Stimulated activated effector memory CD8-positive, alpha-beta T cell treated with anti-CD3 and anti-CD28 coated beads, Interleukin-12 subunit alpha, Interleukin-12 subunit beta, amount 100 ng/mL, for 72 hours (primary cell): ENCODE results near the gene SMC1A.
"Not testable (repeated sequence)": the region's sequence is repeated elsewhere in the genome, so short reads cannot be mapped to it uniquely, and the experiment has no call there.

Source experiments
- ATAC-seq: fragments of 150-1000 bp; cut with Tn5 transposase; 2 replicates; pipeline ENCODE4 v1.10.0; 2021
- DNase-seq, 2 donors: peaks; one replicate each; pipeline ENCODE4 v3.0.0; 2021 to 2022; ENCODE audit warnings: low spot score in 2 of 2
- H3K27ac Mint-ChIP-seq: one replicate; pipeline ENCODE4 v1.8.0; 2022; ENCODE audit warnings: mild to moderate bottlenecking, mixed read lengths
- H3K36me3 Mint-ChIP-seq: one replicate; pipeline ENCODE4 v1.8.0; 2022; ENCODE audit warnings: mild to moderate bottlenecking, mixed read lengths
- H3K4me1 Mint-ChIP-seq: one replicate; pipeline ENCODE4 v1.8.0; 2022; ENCODE audit warnings: mixed read lengths
- H3K4me3 Mint-ChIP-seq: one replicate; pipeline ENCODE4 v1.8.0; 2022; ENCODE audit warnings: mild to moderate bottlenecking, mixed read lengths
- H3K9me3 Mint-ChIP-seq: one replicate; pipeline ENCODE4 v1.8.0; 2022; ENCODE audit warnings: mixed read lengths

The SMC1A gene

GRCh38 chrX:53379008-53379710 lies 43.3 kb downstream of the SMC1A start:
- Mint-ChIP-seq H3K4me1 (no peaks in the 10 kb centered on the region), H3K27ac (no peak overlapping the region), H3K4me3 (no peak overlapping the region), H3K36me3 (peaks cover 57% of the 10 kb centered on the region), H3K9me3 (no peaks in the 10 kb centered on the region)
- DNase-seq (no peak), ATAC-seq (peak; percentile 79)

GRCh38 chrX:53377464-53377863 lies 45.0 kb downstream of the SMC1A start:
- Mint-ChIP-seq H3K9me3 (no peaks in the 10 kb centered on the region), H3K4me3 (no peak overlapping the region), H3K4me1 (no peaks in the 10 kb centered on the region), H3K27ac (no peak overlapping the region), H3K36me3 (peaks cover 44% of the 10 kb centered on the region)
- ATAC-seq, result no peak
- no peak for DNase-seq

GRCh38 chrX:53376888-53377287 lies 45.6 kb downstream of the SMC1A start:
- H3K27ac Mint-ChIP-seq, result peak overlapping the region; percentile 82
- no peaks in the 10 kb centered on the region for H3K4me1 Mint-ChIP-seq

GRCh38 chrX:53374923-53375322 lies 47.5 kb downstream of the SMC1A start:
- Mint-ChIP-seq H3K4me1 (peaks cover 6% of the 10 kb centered on the region), H3K36me3 (peaks cover 20% of the 10 kb centered on the region), H3K4me3 (no peak overlapping the region), H3K9me3 (no peaks in the 10 kb centered on the region), H3K27ac (no peak overlapping the region)
- no peak for ATAC-seq
- no peak for DNase-seq

More at GRCh38 chrX:53376888-53377287, 45.6 kb downstream of the SMC1A start:
- H3K9me3 Mint-ChIP-seq, result no peaks in the 10 kb centered on the region
- ATAC-seq (no peak), DNase-seq (no peak)
- H3K4me3 Mint-ChIP-seq, result no peak overlapping the region
- H3K36me3 Mint-ChIP-seq, result peaks cover 38% of the 10 kb centered on the region

- Mint-ChIP-seq H3K4me3 (no peak overlapping the region), H3K9me3 (no peaks in the 10 kb centered on the region), H3K4me1 (peaks cover 6% of the 10 kb centered on the region), H3K27ac (no peak overlapping the region), H3K36me3 (peaks cover 14% of the 10 kb centered on the region)
- no peak for ATAC-seq
- DNase-seq, result no peak
Observed at GRCh38 chrX:53374222-53374820, 48.1 kb downstream of the SMC1A start.

GRCh38 chrX:53373307-53373706 lies 49.1 kb downstream of the SMC1A start:
- Mint-ChIP-seq H3K9me3 (no peaks in the 10 kb centered on the region), H3K4me1 (peaks cover 6% of the 10 kb centered on the region), H3K4me3 (no peak overlapping the region), H3K27ac (no peak overlapping the region), H3K36me3 (peaks cover 4% of the 10 kb centered on the region)
- no peak for ATAC-seq
- DNase-seq, result no peak

GRCh38 chrX:53366454-53366853 lies 56.0 kb downstream of the SMC1A start:
- ATAC-seq, result peak; percentile 51
- H3K27ac Mint-ChIP-seq, H3K36me3 Mint-ChIP-seq, H3K9me3 Mint-ChIP-seq, H3K4me1 Mint-ChIP-seq, H3K4me3 Mint-ChIP-seq, DNase-seq: not testable (repeated sequence)

GRCh38 chrX:53362449-53362848 lies 60.0 kb downstream of the SMC1A start:
- H3K4me1 Mint-ChIP-seq, result no peaks in the 10 kb centered on the region
- no peak for DNase-seq
- H3K4me3 Mint-ChIP-seq, result no peak overlapping the region
- no peak overlapping the region for H3K27ac Mint-ChIP-seq
- H3K36me3 Mint-ChIP-seq, result no peaks in the 10 kb centered on the region
- no peaks in the 10 kb centered on the region for H3K9me3 Mint-ChIP-seq
- no peak for ATAC-seq

GRCh38 chrX:53357799-53358530 lies 64.5 kb downstream of the SMC1A start:
- H3K4me1 Mint-ChIP-seq, result no peaks in the 10 kb centered on the region
- DNase-seq (no peak), ATAC-seq (no peak)
- no peaks in the 10 kb centered on the region for H3K9me3 Mint-ChIP-seq
- H3K36me3 Mint-ChIP-seq, result no peaks in the 10 kb centered on the region
- H3K27ac Mint-ChIP-seq, result no peak overlapping the region
- H3K4me3 Mint-ChIP-seq, result no peak overlapping the region

- Mint-ChIP-seq H3K9me3 (no peaks in the 10 kb centered on the region), H3K27ac (no peak overlapping the region), H3K4me3 (no peak overlapping the region)
Observed at GRCh38 chrX:53356186-53356585, 66.3 kb downstream of the SMC1A start.

GRCh38 chrX:53354669-53355068 lies 67.8 kb downstream of the SMC1A start:
- no peaks in the 10 kb centered on the region for H3K4me1 Mint-ChIP-seq
- ATAC-seq (no peak), DNase-seq (no peak)
- no peaks in the 10 kb centered on the region for H3K9me3 Mint-ChIP-seq
- no peak overlapping the region for H3K4me3 Mint-ChIP-seq
- H3K36me3 Mint-ChIP-seq, result no peaks in the 10 kb centered on the region
- no peak overlapping the region for H3K27ac Mint-ChIP-seq

More at GRCh38 chrX:53356186-53356585, 66.3 kb downstream of the SMC1A start:
- H3K4me1 Mint-ChIP-seq, result no peaks in the 10 kb centered on the region
- ATAC-seq (no peak), DNase-seq (no peak)
- H3K36me3 Mint-ChIP-seq, result no peaks in the 10 kb centered on the region

- Mint-ChIP-seq H3K4me3 (no peak overlapping the region), H3K9me3 (no peaks in the 10 kb centered on the region), H3K36me3 (no peaks in the 10 kb centered on the region), H3K4me1 (no peaks in the 10 kb centered on the region), H3K27ac (no peak overlapping the region)
- ATAC-seq, result no peak
- no peak for DNase-seq
Observed at GRCh38 chrX:53347948-53348347, 74.5 kb downstream of the SMC1A start.

- no peak overlapping the region for H3K27ac Mint-ChIP-seq
- H3K36me3 Mint-ChIP-seq, result no peaks in the 10 kb centered on the region
- H3K4me3 Mint-ChIP-seq, result no peak overlapping the region
- DNase-seq (no peak), ATAC-seq (no peak)
- H3K9me3 Mint-ChIP-seq, result no peaks in the 10 kb centered on the region
- no peaks in the 10 kb centered on the region for H3K4me1 Mint-ChIP-seq
Observed at GRCh38 chrX:53340852-53341645, 81.4 kb downstream of the SMC1A start.

GRCh38 chrX:53337101-53337500 lies 85.4 kb downstream of the SMC1A start:
- H3K4me3 Mint-ChIP-seq, result no peak overlapping the region
- H3K9me3 Mint-ChIP-seq, result no peaks in the 10 kb centered on the region
- ATAC-seq (no peak), DNase-seq (no peak)
- H3K4me1 Mint-ChIP-seq, result no peaks in the 10 kb centered on the region
- H3K27ac Mint-ChIP-seq, result no peak overlapping the region
- H3K36me3 Mint-ChIP-seq, result no peaks in the 10 kb centered on the region

GRCh38 chrX:53333853-53334252 lies 88.6 kb downstream of the SMC1A start:
- ATAC-seq, result no peak
- Mint-ChIP-seq H3K27ac (no peak overlapping the region), H3K36me3 (no peaks in the 10 kb centered on the region), H3K4me1 (no peaks in the 10 kb centered on the region), H3K4me3 (no peak overlapping the region), H3K9me3 (no peaks in the 10 kb centered on the region)
- DNase-seq, result no peak
